GM12892 (cell line): ENCODE results near the gene NAALADL2.

ENCODE experiments used
- POLR2A ChIP-seq: IDR thresholded peaks from 2 replicates; pipeline ENCODE4 v1.6.1; 2011; ENCODE audit warnings: low read depth, low read length, control low read depth
- POLR2AphosphoS5 ChIP-seq: IDR thresholded peaks from 2 replicates; pipeline ENCODE4 v1.6.1; 2011; ENCODE audit warnings: low read depth, low read length, control low read depth
- TAF1 ChIP-seq: IDR thresholded peaks from 2 replicates; pipeline ENCODE4 v1.6.1; 2011; ENCODE audit warnings: low read depth, mild to moderate bottlenecking, control low read depth, low read length, borderline replicate concordance

DNA sequence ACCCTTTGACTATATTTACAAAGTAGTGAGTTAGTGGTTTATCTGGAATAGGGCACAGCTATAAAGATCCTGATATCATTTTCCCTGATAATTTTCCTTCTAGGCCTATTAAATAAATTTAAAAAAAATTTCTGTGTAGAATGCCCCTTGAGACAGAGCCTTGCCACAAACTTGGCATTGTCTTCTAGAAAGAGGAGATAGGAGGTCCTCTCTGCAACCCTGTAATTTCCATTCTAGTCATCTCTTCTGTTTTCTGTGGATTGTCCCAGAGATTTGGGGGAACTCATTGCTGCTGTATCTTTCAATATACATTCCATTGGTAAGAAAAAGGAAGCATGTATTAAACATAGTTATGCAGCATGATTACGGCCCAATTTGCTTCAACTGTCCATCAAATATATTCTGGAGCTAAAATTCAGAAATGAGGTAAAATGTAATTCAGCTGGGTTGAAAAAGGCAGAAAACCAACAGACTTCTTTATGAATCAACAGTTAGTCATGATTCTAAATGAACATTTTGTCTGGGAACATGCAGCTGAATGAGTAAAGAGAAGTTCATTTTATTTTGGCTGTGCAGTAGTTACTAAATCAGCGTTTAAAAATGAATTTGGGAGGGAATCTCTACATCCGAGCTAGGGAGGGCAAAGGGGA lies 401.1 kb downstream of the NAALADL2 start:
- no peak for TF ChIP-seq POLR2A
- TF ChIP-seq POLR2AphosphoS5: no peak
- TF ChIP-seq TAF1: no peak
